ENCODE data around the gene IFIH1. TPM values are rescaled to one million over a fixed set of nuclear protein-coding genes. Genes with fewer than 3 reads are reported as not detected.
A peak's percentile ranks its signal among the peaks of the same experiment; 100 is the strongest.

IFIH1 gene
- total RNA-seq, 4 donors from 2014 or later, result 0.97 to 5.4 (median 1.7) TPM

- H3K4me3 ChIP-seq, result no peak overlapping the region
- no peak overlapping the region for H3K27ac ChIP-seq
- in situ Hi-C loops (cut with MboI; ENCODE audit: low sequenced_read_pairs in 4 of 4) (loop anchor here in 2 of 4 donors (5.0 to 10.0 kb wide), 2 partner anchors 74 to 77 kb away; no protein-coding TSS in a partner anchor), intact Hi-C loops (cut with DNase I; ENCODE audit: low total_unique reads) (no loop called here)
- no peaks in the 10 kb centered on the region for H3K36me3 ChIP-seq
- H3K9me3 ChIP-seq, result no peaks in the 10 kb centered on the region
- no peaks in the 10 kb centered on the region for H3K27me3 ChIP-seq
- ATAC-seq, result no peak
- H3K4me1 ChIP-seq, result no peaks in the 10 kb centered on the region
- DNase-seq, result no peak
- TF ChIP-seq POLR2A (IDR thresholded peaks at IDR 0.05) (no peak), CTCF (IDR thresholded peaks at IDR 0.05 in 4 of 5, conservative IDR thresholded peaks at IDR 0.05 in 1 of 5) (no peak)
Measured at GRCh38 chr2:162220368-162220767, 98.1 kb downstream of the IFIH1 start.

GRCh38 chr2:162219426-162219825, 99.1 kb downstream of the IFIH1 start:
- in situ Hi-C loops (cut with MboI; ENCODE audit: low sequenced_read_pairs in 4 of 4), result no loop called here
- intact Hi-C loops (cut with DNase I; ENCODE audit: low total_unique reads), result no loop called here
- Histone ChIP-seq H3K4me3 (no peak overlapping the region), H3K27me3 (no peaks in the 10 kb centered on the region), H3K4me1 (no peaks in the 10 kb centered on the region), H3K27ac (peak overlapping the region in 1 of 4 donors; percentile 31), H3K9me3 (no peaks in the 10 kb centered on the region), H3K36me3 (no peaks in the 10 kb centered on the region)
- TF ChIP-seq POLR2A (IDR thresholded peaks at IDR 0.05) (no peak), CTCF (IDR thresholded peaks at IDR 0.05 in 4 of 5, conservative IDR thresholded peaks at IDR 0.05 in 1 of 5) (no peak)
- DNase-seq (no peak), ATAC-seq (no peak)

- Histone ChIP-seq H3K36me3 (no peaks in the 10 kb centered on the region), H3K27ac (no peak overlapping the region), H3K27me3 (no peaks in the 10 kb centered on the region), H3K4me3 (no peak overlapping the region), H3K9me3 (no peaks in the 10 kb centered on the region), H3K4me1 (no peaks in the 10 kb centered on the region)
- intact Hi-C loops (cut with DNase I; ENCODE audit: low total_unique reads) (no loop called here), in situ Hi-C loops (cut with MboI; ENCODE audit: low sequenced_read_pairs in 4 of 4) (no loop called here)
- peak in 1 of 2 donors; percentile 39 for ATAC-seq
- no peak for DNase-seq
- TF ChIP-seq POLR2A (IDR thresholded peaks at IDR 0.05), result no peak
- TF ChIP-seq CTCF (IDR thresholded peaks at IDR 0.05 in 4 of 5, conservative IDR thresholded peaks at IDR 0.05 in 1 of 5), result no peak
Measured at GRCh38 chr2:162217598-162217997, 100.9 kb downstream of the IFIH1 start.

Other genes starting within 250 kb of the IFIH1 start
- 1 to 10 TPM; 2.2 to 7.9 (median 3.7) TPM for gene DPP4, start 244.5 kb downstream of the IFIH1 start, total RNA-seq
- not detected for gene GCG, start 166.4 kb downstream of the IFIH1 start, total RNA-seq
- gene FAP, start 75.2 kb downstream of the IFIH1 start, total RNA-seq, result 10 to 100 TPM in 1 of 4 donors, 1 to 10 TPM in 2, not detected in 1; 4.8 to 10.1 (median 7.0) TPM
- gene GCA, start 25.4 kb upstream of the IFIH1 start, total RNA-seq, result 10 to 100 TPM in 1 of 4 donors, 1 to 10 TPM in 3; 3.7 to 12.0 (median 6.2) TPM

Measured in gastrocnemius medialis (tissue), 4 donors.